HEK293T (cell line): ENCODE results near the gene COL6A1.

ENCODE experiments used
- ARNT ChIP-seq: fragments of 450-650 bp; IDR thresholded peaks from 2 replicates; pipeline ENCODE4 v1.6.1; 2017; ENCODE audit warnings: mild to moderate bottlenecking
- CTBP1 ChIP-seq: fragments of 450-650 bp; IDR thresholded peaks from 2 replicates; pipeline ENCODE4 v1.6.1; 2016; ENCODE audit warnings: borderline replicate concordance
- ELF4 ChIP-seq: fragments of 450-650 bp; IDR thresholded peaks from 2 replicates; pipeline ENCODE4 v1.6.1; 2017; ENCODE audit warnings: antibody characterized with exemption
- FOXA1 ChIP-seq: fragments of 450-650 bp; IDR thresholded peaks from 2 replicates; pipeline ENCODE4 v1.6.1; 2016; ENCODE audit warnings: mild to moderate bottlenecking
- FOXK2 ChIP-seq: fragments of 450-650 bp; IDR thresholded peaks from 2 replicates; pipeline ENCODE4 v1.6.1; 2016; ENCODE audit warnings: mild to moderate bottlenecking
- FOXM1 ChIP-seq: fragments of 450-650 bp; IDR thresholded peaks from 2 replicates; pipeline ENCODE4 v1.6.1; 2017; ENCODE audit warnings: mild to moderate bottlenecking, borderline replicate concordance
- HDGF ChIP-seq: fragments of 450-650 bp; IDR thresholded peaks from 2 replicates; pipeline ENCODE4 v1.6.1; 2017; ENCODE audit warnings: antibody characterized with exemption, borderline replicate concordance
- L3MBTL2 ChIP-seq: fragments of 450-650 bp; conservative IDR thresholded peaks from 2 replicates; pipeline ENCODE4 v1.6.1; 2016; ENCODE audit warnings: mild to moderate bottlenecking
- NFRKB ChIP-seq: fragments of 450-650 bp; IDR thresholded peaks from 2 replicates; pipeline ENCODE4 v1.6.1; 2016; ENCODE audit warnings: mild to moderate bottlenecking, moderate library complexity
- PKNOX1 ChIP-seq: fragments of 450-650 bp; IDR thresholded peaks from 2 replicates; pipeline ENCODE4 v1.6.1; 2016
- SP1 ChIP-seq: fragments of 450-650 bp; IDR thresholded peaks from 2 replicates; pipeline ENCODE4 v1.6.1; 2017
- SUZ12 ChIP-seq: fragments of 450-650 bp; IDR thresholded peaks from 2 replicates; pipeline ENCODE4 v1.6.1; 2016; ENCODE audit warnings: mild to moderate bottlenecking
- TARDBP ChIP-seq: fragments of 450-650 bp; IDR thresholded peaks from 2 replicates; pipeline ENCODE4 v1.6.1; 2016

DNA sequence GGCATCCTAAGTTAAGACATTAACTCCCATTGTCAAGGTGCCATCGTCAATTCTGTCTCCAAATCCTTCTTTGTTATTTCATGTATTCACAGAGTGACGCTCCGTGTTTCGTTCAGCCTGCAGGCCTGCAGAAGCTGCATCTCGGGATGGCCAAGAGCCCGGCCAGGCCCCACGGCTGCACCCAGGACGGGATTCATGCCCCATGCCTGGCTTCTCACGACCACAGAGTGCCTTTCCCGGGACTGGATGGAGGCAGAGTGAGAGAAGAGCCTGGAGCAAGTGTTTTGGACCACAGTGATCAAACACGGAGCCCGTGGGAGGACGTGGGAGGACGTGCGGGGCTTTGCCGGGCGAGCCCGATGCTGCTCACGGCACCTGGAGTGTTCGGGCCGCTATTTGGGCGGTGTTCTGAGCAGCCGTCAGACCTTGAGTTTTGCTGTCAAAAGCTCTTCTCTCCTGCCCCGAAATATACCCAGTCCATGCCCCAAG, 56.8 kb downstream of the COL6A1 start:
- TF ChIP-seq L3MBTL2 (no peak), SP1 (no peak), TARDBP (no peak), SUZ12 (no peak), FOXM1 (no peak), NFRKB (no peak), ARNT (no peak), HDGF (no peak), PKNOX1 (no peak), CTBP1 (no peak), FOXA1 (no peak), ELF4 (no peak), FOXK2 (no peak)
